GM21447 (cell line): ENCODE results near the gene TMC1.
A peak's percentile ranks its signal among the peaks of the same experiment; 100 is the strongest.
"Not testable (repeated sequence)": the region's sequence is repeated elsewhere in the genome, so short reads cannot be mapped to it uniquely, and the experiment has no call there.

ENCODE experiments used
- ATAC-seq: cut with Tn5 transposase; IDR thresholded peaks from one replicate; pipeline ENCODE4 v1.9.1; 2021; ENCODE audit not compliant: unreplicated experiment

The TMC1 gene

DNA sequence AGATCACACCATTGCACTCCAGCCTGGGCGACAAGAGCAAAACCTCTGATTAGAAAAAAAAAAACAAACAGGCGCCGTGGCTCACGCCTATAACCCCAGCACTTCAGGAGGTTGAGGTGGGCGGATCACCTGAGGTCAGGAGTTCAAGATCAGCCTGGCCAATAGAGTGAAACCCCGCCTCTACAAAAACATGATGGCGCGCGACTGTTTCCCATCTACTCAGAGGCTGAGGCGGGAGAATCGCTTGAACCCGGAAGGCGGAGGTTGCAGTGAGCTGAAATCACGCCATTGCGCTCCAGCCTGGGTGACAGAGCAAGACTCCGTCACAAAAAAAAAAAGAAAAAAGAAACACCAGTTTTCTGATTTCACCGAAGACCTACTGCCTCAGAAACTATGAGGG lies at the start of gene TMC1:
Gene TMC1, plus strand, starts transcription at position 193 of the 400 bp plus-strand sequence. CDS start 127,041 bp downstream, outside the sequence.
- not testable (repeated sequence) for ATAC-seq

DNA sequence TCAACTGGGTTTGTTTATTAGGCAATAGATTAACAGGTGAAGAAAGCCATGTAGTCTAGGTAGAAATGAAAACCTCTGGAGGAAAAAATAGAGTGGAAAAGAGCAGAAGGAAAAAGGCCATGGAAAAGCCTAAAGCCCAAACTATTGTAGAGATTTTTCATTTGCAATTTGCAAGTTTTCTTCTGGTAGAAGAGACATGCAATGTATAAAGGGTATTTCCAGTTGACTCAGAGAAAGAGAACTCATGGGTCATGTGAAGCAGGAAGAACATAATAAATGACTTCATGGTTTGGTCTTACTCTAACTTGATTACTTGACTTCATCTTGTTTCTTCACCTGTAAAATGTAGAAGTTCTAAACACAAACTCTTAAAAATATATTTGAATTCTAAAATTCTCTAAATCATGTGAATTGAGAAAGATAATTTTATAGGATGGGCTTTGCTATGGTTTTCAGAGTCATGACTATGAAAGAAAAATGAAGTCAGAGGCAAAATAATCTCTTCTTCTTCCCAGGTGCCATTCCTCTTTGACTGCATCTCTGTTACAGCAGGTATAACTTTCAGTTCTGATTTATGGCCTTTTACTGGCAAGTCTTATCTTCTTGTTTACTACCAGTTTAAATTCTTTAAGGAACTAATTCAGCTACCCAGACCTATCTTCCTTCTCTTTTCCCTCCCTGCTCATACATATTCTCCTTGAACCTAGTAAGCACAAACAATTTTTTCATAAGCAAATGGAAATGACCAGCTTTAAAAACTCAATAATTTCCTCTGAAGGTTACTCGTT lies 47.7 kb upstream of the TMC1 start:
- peak; percentile 72 for ATAC-seq

DNA sequence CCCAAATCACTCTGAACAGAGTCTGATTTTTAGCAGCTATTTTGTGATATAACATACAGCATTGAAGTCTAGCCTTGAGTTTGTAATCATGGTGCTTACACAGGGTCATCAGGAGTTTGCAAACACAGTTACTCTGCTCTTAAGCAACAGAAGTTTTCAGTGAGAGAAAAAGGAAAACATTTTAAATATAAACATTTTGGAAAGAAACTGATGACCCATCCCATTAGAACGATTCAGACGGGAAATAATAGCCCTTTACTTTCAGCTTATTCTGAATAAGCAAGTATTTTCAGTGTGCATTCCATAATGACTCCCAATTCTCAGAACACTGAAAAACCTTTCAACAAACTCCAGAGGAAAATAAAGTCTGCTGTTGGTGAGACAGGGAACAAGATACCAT lies 46.7 kb upstream of the TMC1 start:
- ATAC-seq = no peak

DNA sequence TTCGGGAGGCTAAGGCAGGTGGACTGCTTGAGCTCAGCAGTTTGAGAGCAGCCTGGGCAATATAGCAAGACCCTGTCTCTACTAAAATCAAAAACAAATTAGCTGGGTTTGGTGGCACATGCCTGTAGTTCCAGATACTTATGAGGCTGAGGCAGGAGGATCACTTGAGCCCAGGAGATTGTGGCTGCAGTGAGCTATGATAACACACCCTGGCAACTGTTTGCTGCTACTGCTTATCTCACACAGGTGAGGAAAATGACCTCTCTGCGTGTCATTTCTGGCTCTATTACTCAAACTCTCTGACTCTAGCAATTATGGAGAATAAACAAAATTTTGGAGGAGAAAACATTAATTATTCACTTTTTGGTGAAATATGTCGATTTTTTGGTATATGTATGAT lies 45.3 kb upstream of the TMC1 start:
- ATAC-seq = no peak

DNA sequence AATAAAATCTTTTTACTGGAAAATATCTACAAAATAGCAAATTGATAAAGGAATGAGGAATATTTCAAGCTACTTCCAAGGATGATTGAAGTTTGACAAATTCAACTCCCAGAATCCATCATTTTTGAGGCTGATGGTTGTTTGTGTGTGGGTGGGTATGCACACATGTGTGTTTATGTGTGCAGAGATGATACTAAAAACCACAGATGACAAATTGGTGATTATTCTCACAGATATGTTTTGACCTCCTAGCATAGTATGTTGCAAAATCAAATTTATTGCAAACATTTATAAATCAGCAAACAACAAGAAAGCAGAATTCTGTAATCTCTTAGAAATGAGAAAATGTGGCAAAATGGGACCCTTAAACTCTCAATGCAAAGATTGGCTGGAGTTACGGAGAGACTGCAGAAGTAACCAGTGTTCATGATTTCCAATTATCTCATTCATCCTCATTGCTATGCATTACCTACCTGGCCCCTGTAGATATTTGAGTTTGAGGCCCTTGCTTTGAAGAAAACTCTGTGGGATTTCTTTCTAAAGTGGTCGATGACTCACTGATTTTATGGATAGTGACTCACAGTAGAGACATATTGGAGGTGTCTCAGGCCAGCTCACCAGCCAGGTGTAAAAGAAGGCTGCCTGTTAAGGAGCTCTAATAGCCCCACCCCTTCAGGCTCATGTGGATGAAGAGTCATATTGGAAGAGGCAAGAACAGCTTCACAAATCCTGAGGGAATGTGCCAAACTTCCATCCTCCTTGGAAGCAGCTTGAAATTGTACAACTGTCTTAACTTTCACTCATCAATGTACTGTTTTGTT lies 44.6 kb upstream of the TMC1 start:
- ATAC-seq = no peak

DNA sequence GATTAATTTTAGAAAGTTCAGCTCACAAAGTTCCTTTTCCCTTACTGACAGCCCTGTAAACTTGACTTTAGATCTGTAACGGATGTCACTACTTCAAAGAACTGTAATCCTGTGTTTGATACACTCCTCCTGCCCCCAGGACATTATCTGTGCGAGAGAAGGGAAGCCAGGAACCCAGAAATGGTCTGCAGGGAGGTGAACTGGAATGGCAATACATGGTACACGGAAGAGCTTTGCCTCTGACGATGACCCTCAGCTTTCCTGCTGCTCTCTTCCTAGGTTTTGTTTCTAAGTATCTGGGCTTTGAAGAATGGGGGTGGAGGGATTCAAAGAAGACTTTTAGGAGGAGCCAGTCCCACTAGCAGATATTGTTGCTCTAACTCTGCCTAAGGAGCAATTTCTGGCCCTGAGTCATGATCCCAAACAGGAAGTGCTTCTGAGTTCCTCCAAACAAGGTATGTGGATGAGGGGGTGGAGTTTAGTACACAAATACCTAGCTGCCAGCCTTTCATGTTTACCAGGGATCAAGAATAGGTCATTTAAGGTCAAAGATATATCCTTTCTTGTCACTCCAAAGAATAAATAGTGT lies 43.4 kb upstream of the TMC1 start:
- no peak for ATAC-seq

DNA sequence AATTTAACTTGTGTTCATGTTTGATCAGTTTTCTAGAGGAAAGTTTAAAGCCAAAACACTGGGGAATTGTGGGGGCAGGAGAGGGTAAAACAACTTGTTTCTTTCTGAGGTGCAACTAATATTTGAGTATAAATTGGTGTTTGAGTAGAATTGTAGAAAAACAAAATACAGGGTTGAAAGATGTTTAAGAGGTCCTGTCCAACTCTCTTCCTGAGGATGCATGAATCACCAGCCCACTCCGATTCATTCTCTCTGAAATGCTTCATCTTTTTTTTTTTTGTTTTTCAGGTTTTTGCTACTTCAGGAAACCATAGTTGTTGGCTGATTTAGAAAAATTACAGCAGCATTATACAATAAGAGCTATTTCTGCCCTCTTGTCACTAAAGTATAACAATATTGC lies 42.4 kb upstream of the TMC1 start:
- ATAC-seq = no peak

DNA sequence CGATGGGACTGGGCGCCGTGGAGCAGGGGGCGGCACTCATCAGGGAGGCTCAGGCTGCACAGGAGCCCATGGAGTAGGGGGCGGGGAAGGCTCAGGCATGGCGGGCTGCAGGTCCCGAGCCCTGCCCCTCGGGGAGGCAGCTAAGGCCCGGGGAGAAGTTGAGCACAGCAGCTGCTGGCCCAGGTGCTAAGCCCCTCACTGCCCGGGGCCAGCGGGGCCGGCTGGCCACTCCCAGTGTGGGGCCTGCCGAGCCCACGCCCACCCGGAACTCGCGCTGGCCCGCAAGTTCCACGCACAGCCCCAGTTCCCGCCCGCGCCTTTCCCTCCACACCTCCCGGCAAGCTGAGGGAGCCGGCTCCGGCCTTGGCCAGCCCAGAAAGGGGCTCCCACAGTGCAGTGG lies 41.1 kb upstream of the TMC1 start:
- not testable (repeated sequence) for ATAC-seq

DNA sequence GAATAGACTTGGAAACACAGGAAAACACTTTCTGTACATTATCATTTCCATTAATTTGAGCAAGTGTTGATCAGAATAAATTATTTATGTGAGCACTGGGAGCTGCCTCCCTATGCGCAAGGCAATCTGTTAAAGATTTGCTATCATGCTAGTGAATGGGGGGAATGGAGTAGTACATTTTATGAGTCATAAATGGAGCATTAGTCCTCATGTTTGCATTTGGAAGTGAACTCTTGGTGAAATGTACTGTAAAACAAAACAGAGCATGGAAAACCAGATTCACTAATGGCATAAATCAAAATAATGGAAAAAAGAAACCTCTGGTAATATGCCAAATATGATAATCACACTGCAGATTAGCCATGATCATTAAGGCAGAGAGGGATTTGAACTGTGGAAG lies 40.5 kb upstream of the TMC1 start:
- no peak for ATAC-seq

DNA sequence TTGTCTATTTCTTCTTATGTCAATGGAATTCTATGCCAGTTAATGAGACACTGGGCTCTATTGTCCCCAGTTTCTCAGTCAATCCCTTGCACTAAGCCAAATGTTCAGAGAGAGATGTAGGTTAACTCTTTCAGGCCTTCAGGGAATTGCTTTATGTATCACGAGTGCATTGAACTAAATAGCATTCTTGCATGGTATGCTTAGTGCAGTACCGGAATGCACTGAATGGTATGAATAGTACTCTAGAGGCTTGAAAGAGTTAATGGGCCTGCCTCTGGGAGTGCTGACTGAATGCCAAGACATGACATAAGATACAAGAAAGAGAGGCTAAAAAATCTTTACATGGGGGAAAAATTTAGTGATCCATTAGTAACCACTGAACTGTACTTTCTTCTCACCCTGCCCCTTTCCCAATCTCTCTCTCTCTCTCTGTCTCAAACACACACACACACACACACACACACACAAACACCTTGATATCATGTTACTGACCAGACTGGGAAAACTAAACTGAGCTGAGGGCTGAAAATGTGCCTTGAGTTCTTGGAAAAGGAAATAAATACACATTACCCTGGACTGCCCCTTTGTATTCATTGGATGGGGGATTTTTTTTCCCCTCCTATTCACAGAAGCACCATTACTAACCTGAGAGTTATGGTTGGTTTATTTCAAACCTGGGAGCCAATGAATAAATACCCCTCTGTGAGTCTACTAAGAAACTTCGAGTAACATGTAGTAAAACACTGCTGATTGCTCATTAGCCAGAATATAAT lies 35.4 kb upstream of the TMC1 start:
- ATAC-seq = no peak

DNA sequence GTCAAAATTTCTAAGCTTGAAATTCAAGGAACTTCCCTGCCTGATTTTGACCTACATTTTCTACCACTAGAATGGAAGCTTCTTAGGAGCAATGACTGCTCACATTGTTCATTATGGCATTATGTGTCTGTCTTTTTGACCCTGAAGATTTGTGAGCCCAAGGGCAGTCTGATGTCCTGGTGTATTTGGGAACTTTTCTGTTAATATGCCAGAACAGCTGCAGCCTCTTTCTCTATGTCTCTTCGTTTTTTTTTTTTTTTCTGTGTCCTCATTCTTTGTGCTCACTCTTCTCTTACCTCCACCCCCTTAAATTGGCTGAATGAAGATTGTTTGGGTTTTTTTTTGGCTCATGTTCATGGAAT lies 34.8 kb upstream of the TMC1 start:
- ATAC-seq = no peak

DNA sequence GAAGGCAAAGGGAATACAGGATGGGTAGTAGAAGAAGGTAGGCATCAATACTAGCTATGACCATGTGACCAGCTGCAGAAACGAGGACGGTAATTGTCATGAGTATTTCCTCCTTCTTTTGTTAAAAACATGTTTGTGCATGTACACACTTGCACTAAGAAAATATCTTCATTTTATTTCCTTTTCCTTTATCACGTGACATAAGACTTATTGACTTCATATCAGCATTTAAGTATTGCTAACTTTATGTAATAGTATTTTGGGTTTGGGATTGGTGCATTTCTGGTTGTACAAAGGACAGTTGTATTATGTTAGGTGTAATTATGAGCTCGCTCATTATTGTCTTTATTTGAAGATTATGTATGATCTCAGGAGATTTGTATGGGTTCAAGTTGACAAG lies 33.7 kb upstream of the TMC1 start:
- not testable (repeated sequence) for ATAC-seq

DNA sequence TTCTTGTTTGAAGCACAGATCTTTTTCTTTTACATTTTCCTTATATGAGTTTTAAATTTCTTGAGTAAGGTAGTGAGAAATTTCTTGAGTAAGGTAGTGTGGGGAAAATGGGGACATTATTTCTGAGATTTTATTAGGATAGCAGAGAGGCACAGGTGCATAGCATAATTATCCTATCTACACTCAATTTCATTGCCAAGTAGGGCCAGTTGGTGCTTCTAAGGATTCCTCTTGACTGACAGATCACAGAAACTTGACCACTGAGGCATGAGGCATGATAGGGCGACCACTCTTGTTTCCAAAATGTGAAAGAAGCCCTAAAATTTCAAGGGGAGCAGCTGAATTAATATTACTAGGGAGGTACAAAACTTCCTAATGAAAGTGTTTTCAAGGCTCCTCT lies 31.4 kb upstream of the TMC1 start:
- no peak for ATAC-seq

DNA sequence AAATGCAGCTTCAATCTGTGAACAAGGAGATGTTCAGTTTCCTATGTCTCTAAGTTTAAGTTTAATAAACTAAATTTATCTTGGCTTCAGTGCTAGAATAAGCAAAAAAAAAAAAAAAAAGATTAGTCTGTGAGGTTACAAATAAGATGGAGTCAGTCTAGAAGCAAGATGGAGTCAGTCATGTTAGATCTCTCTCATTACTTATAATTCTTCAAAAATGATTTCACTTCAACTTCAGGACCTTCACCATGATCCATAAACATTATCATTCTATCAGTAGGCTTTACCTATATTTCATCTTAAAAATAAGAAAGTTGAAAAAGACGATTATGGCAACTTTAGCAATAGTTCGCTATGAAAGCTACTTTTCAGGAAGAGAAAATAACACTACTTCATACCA lies 30.2 kb upstream of the TMC1 start:
- ATAC-seq = no peak

DNA sequence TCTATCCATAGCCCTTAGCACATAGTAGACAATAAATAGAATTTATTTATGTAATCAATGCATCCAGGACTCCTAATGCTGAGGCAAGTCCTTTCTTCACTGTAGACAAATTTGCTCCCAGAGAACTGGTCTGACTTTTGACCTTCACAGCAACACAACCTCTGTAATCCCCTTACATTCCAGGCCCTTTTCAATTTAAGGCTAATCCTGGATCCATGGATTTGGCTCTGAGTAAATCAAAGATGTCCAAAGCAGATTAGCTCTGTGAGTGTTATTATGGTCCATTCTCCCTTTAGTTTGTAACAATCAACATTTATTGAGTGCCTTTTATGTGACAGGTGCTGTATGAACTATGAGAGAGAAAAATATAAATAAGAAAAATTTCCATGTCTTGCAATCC lies 27.4 kb upstream of the TMC1 start:
- ATAC-seq = no peak

DNA sequence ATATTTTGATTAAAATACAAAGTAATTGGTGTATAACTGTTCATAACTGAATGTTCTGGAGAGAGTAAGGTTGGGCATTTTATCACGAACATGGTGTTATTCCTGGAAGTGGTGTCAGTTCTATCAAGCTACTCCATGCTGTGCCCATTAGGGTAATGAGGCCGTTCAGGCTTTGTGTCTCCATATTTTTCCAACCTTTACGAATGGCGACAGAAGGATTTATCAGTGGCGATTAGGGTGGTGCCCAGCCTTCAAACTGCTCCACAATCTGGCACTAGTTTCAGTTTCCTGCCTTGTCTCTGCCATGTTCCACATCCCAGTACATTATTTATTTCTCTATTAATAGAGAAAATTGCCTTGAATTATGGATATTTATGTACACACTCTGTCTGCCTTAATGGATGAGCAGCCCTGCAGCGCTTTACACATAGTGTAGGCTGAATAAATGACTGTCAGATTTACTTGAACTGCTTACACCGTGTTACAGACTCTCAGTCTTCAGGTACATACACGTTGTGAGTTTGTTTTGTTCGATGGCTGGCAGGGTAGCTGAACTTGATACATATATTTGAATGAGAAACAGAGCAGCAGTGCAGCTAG lies 23.9 kb upstream of the TMC1 start:
- ATAC-seq = no peak

DNA sequence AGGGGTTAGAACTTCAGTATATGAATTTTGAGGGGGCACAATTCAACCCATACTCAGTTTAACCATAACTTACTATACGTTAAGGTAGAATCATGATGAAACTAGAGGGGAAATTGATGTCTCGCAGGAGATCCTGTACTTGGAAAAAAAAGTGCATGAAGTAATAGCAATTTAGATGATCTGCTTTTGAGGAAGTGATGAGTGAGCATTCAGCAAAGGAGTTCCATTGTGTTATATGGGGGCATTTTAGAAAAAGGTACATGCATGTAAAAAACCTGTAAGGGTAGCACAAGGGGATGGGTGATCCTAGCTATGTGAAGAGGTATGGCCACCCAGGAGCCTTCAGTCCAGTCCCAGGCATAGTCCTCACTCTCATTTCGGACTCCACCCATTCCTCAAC lies 14.8 kb upstream of the TMC1 start:
- no peak for ATAC-seq

DNA sequence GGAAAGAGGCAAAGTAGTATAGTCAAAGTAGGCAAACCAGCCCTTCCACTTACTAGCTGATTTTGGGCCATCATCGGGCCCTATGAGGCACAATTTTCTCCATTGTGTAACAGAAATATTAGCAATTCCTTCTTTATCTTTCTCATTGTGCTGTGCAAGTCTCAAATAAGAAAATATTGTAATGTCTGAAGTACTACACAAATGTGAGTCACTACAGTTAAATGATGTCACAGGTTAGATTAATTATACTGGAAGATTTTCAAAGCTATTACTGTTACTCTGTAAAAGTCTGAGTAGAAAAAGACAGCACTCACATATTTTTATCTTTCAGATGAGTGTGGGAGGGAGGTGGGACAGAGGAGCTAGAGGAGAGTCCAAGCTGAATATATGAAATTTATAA lies 12.4 kb upstream of the TMC1 start:
- no peak for ATAC-seq

DNA sequence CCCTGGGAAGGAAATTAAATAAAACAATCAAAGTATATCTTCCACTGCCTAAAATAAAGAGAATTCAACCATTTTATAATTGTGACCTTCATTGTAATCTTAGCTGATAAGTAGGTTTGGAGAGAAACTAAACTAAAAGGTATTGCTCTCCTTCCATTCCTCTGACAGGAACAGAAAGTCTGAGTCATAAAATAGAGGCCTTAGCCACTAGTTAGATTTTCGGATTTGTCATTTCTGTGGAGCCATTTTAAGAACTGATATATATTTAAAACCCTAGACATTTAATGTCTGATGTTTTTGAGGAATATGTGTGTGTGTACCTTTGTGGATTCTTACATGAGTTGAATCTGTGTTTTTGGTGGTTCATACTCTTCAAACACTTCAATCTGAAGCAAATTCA lies 11.8 kb upstream of the TMC1 start:
- peak; percentile 91 for ATAC-seq

DNA sequence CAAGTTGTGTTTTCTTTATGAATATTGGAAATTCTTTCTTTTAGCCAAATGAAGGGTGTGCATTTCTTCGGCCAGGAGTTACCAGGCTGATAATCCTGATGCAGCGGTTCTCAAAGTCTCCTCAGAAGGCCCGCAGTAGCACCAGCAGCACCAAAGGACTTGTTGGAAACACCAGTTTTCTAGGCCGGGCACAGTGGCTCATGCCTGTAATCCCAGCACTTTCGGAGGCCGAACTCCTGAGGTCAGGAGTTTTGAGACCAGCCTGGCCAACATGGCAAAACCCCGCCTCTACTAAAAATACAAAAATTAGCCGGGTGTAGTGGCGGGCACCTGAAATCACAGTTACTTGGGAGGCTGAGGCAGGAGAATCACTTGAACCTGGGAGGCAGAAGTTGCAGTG lies 397 bp upstream of the TMC1 start:
- not testable (repeated sequence) for ATAC-seq
